Kidney (tissue), 14 donors: ENCODE data around the gene OTOS. TPM values are rescaled to one million over a fixed set of nuclear protein-coding genes. Genes with fewer than 3 reads are reported as not detected.

Source experiments
- DNase-seq, 5 donors: peaks; one replicate each; pipeline ENCODE4 v3.0.0-alpha.2; 2013 to 2020
- FAIRE-seq: peaks from 2 replicates; lab custom pipeline; 2012; peaks lifted over from hg19 to GRCh38; lab: Jason Lieb, UNC
- H3K27ac ChIP-seq, 2 donors: one replicate each; pipeline ENCODE4 v1.7.0; 2013; ENCODE audit warnings: low read depth in 2 of 2, low read length in 2 of 2, inconsistent platforms in 1 of 2
- H3K27me3 ChIP-seq: one replicate; pipeline ENCODE4 v1.7.1; 2013; ENCODE audit warnings: low read length, inconsistent platforms; ENCODE audit not compliant: control insufficient read depth, insufficient read depth
- H3K36me3 ChIP-seq, 3 donors: one replicate each; pipeline versions ENCODE4 v1.7.0 to v1.7.1; 2013; ENCODE audit warnings: low read length in 3 of 3, control low read depth in 1 of 3, inconsistent platforms in 1 of 3; ENCODE audit not compliant: insufficient read depth in 3 of 3, control insufficient read depth in 2 of 3
- H3K4me1 ChIP-seq, 3 donors: one replicate each; pipeline versions ENCODE4 v1.7.0 to v1.7.1; 2013; ENCODE audit warnings: low read length in 3 of 3, inconsistent platforms in 1 of 3, low read depth in 1 of 3; ENCODE audit not compliant: control insufficient read depth in 2 of 3, insufficient read depth in 2 of 3
- H3K4me3 ChIP-seq, 3 donors: one replicate each; pipeline versions ENCODE4 v1.7.0 to v1.8.1; 2013; ENCODE audit warnings: low read length in 3 of 3, control low read depth in 1 of 3, inconsistent platforms in 1 of 3
- H3K9ac ChIP-seq, 3 donors: one replicate each; pipeline versions ENCODE4 v1.7.0 to v1.7.1; 2013; ENCODE audit warnings: low read length in 3 of 3, control low read depth in 1 of 3, inconsistent platforms in 1 of 3
- H3K9me3 ChIP-seq, 3 donors: one replicate each; pipeline versions ENCODE4 v1.7.0 to v1.7.1; 2013; ENCODE audit warnings: low read length in 3 of 3, control low read depth in 1 of 3, inconsistent platforms in 1 of 3; ENCODE audit not compliant: control insufficient read depth in 2 of 3, insufficient read depth in 1 of 3
- intact Hi-C: fragments of 100-400 bp; cut with DNase I; formaldehyde crosslinking; loops from one replicate; pipeline ENCODE4 v1.11.1; 2022
- polyA plus RNA-seq: library from polyadenylated mRNA; stranded (reverse); fragments of 350-450 nt; fragmentation: Illumina TruSeq; extraction: RNeasy Lipid Tissue Mini Kit (QIAGEN cat#74804); gene quantifications from one replicate; pipeline ENCODE4 v1.2.3, GENCODE V29; 2014; ENCODE audit warnings: low read depth, low replicate concordance; ENCODE audit not compliant: insufficient read depth
- total RNA-seq: library from RNA; stranded (reverse); fragmentation: NEBNext Ultra II Directional; extraction: Animal tissue kit (Norgen Biotek cat#: 25700); gene quantifications from one replicate; pipeline ENCODE4 v1.2.1, GENCODE V29; 2021
- TF ChIP-seq, protein P1 (sequence below): IDR thresholded peaks from 3 replicates; pipeline ENCODE4 v1.5.1; 2012; ENCODE audit warnings: mild to moderate bottlenecking, moderate library complexity, borderline replicate concordance; ENCODE audit not compliant: insufficient read depth; ENCODE audit errors: extremely low read depth
- donor health status: control.
- donor health status: control.
- donor health status: control.
- donor health status: control.
- donor health status: control.
- donor health status: DM: yes; HTN: yes; CAD: no.
- donor health status: Normal renal cell carcinoma (clear cell type).

OTOS gene
- total and polyA plus RNA-seq, 2 donors from 2014 or later: 1.5 to 4.6 TPM

GRCh38 chr2:240155745-240156390 lies 15.4 kb upstream of the OTOS start:
- TF ChIP-seq, protein P1, sequence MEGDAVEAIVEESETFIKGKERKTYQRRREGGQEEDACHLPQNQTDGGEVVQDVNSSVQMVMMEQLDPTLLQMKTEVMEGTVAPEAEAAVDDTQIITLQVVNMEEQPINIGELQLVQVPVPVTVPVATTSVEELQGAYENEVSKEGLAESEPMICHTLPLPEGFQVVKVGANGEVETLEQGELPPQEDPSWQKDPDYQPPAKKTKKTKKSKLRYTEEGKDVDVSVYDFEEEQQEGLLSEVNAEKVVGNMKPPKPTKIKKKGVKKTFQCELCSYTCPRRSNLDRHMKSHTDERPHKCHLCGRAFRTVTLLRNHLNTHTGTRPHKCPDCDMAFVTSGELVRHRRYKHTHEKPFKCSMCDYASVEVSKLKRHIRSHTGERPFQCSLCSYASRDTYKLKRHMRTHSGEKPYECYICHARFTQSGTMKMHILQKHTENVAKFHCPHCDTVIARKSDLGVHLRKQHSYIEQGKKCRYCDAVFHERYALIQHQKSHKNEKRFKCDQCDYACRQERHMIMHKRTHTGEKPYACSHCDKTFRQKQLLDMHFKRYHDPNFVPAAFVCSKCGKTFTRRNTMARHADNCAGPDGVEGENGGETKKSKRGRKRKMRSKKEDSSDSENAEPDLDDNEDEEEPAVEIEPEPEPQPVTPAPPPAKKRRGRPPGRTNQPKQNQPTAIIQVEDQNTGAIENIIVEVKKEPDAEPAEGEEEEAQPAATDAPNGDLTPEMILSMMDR: no peak
- H3K27ac ChIP-seq: no peak overlapping the region
- no peaks in the 10 kb centered on the region for H3K9me3 ChIP-seq
- DNase-seq: peak in 1 of 5 donors; percentile 18
- H3K27me3 ChIP-seq: no peaks in the 10 kb centered on the region
- no peaks in the 10 kb centered on the region for H3K36me3 ChIP-seq
- no peak overlapping the region for H3K4me3 ChIP-seq
- H3K9ac ChIP-seq: no peak overlapping the region
- no peaks in the 10 kb centered on the region for H3K4me1 ChIP-seq
- intact Hi-C loops: no loop called here
- FAIRE-seq: no peak

- TF ChIP-seq, protein P1: no peak
- no peak for FAIRE-seq
- Histone ChIP-seq H3K9ac (no peak overlapping the region), H3K36me3 (no peaks in the 10 kb centered on the region), H3K4me1 (no peaks in the 10 kb centered on the region), H3K27me3 (no peaks in the 10 kb centered on the region), H3K4me3 (no peak overlapping the region), H3K27ac (no peak overlapping the region), H3K9me3 (no peaks in the 10 kb centered on the region)
- DNase-seq: peak in 2 of 5 donors; percentile 24 to 36
- intact Hi-C loops: no loop called here
Measured at GRCh38 chr2:240155048-240155744, 14.7 kb upstream of the OTOS start.

- no peak for FAIRE-seq
- TF ChIP-seq, protein P1: no peak
- Histone ChIP-seq H3K27ac (no peak overlapping the region), H3K9ac (no peak overlapping the region), H3K4me1 (no peaks in the 10 kb centered on the region), H3K27me3 (no peaks in the 10 kb centered on the region), H3K36me3 (no peaks in the 10 kb centered on the region), H3K4me3 (no peak overlapping the region), H3K9me3 (no peaks in the 10 kb centered on the region)
- peak in 2 of 5 donors; percentile 24 to 55 for DNase-seq
- intact Hi-C loops: no loop called here
Measured at GRCh38 chr2:240154606-240155005, 14.1 kb upstream of the OTOS start.
